Spleen (tissue), 11 donors: Measurements from ENCODE around the gene TGM1. TPM values are rescaled to one million over a fixed set of nuclear protein-coding genes. Genes with fewer than 3 reads are reported as not detected.

Experiments used
- DNase-seq: peaks from one replicate; pipeline ENCODE4 v3.0.0-alpha.2; 2020
- H3K27ac ChIP-seq, 8 donors: fragments of 200-600 bp; sonication (generic) in 7 of 8; 1 replicate in 4 of 8; 2 replicates in 4 of 8; pipeline versions ENCODE4 v1.5.0 to v1.8.0; 2016 to 2021; ENCODE audit warnings: inconsistent platforms in 4 of 8, mild to moderate bottlenecking in 4 of 8, moderate library complexity in 1 of 8
- H3K27me3 ChIP-seq, 7 donors: fragments of 200-600 bp; sonication (generic) in 6 of 7; replicated peaks in 1 of 7; 1 replicate in 4 of 7; 2 replicates in 3 of 7; pipeline versions ENCODE4 v1.5.0 to v1.8.0; 2016 to 2021; ENCODE audit warnings: inconsistent platforms in 3 of 7, mild to moderate bottlenecking in 1 of 7
- H3K36me3 ChIP-seq, 6 donors: fragments of 200-600 bp; sonication (generic) in 5 of 6; 1 replicate in 4 of 6; 2 replicates in 2 of 6; pipeline versions ENCODE4 v1.5.0 to v1.8.0; 2016 to 2021; ENCODE audit warnings: inconsistent platforms in 2 of 6
- H3K4me1 ChIP-seq, 6 donors: fragments of 200-600 bp; sonication (generic) in 5 of 6; 1 replicate in 3 of 6; 2 replicates in 3 of 6; pipeline versions ENCODE4 v1.5.0 to v1.8.0; 2016 to 2021; ENCODE audit warnings: inconsistent platforms in 3 of 6
- H3K4me3 ChIP-seq, 8 donors: fragments of 200-600 bp; sonication (generic) in 7 of 8; 1 replicate in 4 of 8; 2 replicates in 4 of 8; pipeline versions ENCODE4 v1.5.0 to v1.8.0; 2016 to 2021; ENCODE audit warnings: inconsistent platforms in 4 of 8, mild to moderate bottlenecking in 4 of 8, moderate library complexity in 2 of 8
- H3K9me3 ChIP-seq, 8 donors: fragments of 200-600 bp; sonication (generic) in 7 of 8; 1 replicate in 4 of 8; 2 replicates in 4 of 8; pipeline versions ENCODE4 v1.5.0 to v1.8.0; 2016 to 2021; ENCODE audit warnings: inconsistent platforms in 4 of 8
- POLR2A ChIP-seq, 3 donors: fragments of 450-650 bp; IDR thresholded peaks; one replicate each; pipeline ENCODE4 v1.5.1; 2017; ENCODE audit warnings: antibody characterized with exemption in 3 of 3, mild to moderate bottlenecking in 1 of 3
- POLR2AphosphoS5 ChIP-seq, 3 donors: sonication (generic); formaldehyde crosslinking; IDR thresholded peaks; one replicate each; pipeline ENCODE4 v1.5.1; 2017; ENCODE audit warnings: antibody characterized with exemption in 3 of 3
- WGBS, 5 donors: extraction: QIAGEN DNeasy Blood & Tissue Kit in 3 of 5; methylation state at CpG; one replicate each; pipeline versions ENCODE4 v1.1.5 to v1.1.7; 2013 to 2018; 5-methylcytosine and 5-hydroxymethylcytosine counted together
- intact Hi-C: fragments of 100-400 bp; cut with DNase I; formaldehyde crosslinking; loops from one replicate; pipeline ENCODE4 v1.15.0; 2023; ENCODE audit warnings: low total_unique reads
- polyA plus RNA-seq, 3 donors: library from polyadenylated mRNA; stranded (reverse); fragments of 200-250 nt; gene quantifications; one replicate each; pipeline ENCODE4 v1.2.1, GENCODE V29; 2013
- total RNA-seq, 7 donors: library from RNA; depleted of rRNA in 3 of 7; stranded (reverse); fragments of >200 nt in 3 of 7; fragmentation: NEBNext Ultra II Directional in 4 of 7; extraction: Animal tissue kit (Norgen Biotek cat#: 25700) in 4 of 7; gene quantifications; one replicate each; pipeline versions ENCODE4 v1.1.0 to v1.2.1, GENCODE V29; 2016 to 2021
- TF ChIP-seq, protein P1 (sequence below), 11 experiments: fragments of 200-600 bp in 7 of 11; fragments of 450-650 bp in 4 of 11; sonication (generic) in 4 of 11; IDR thresholded peaks in 8 of 11; conservative IDR thresholded peaks in 3 of 11; 1 replicate in 7 of 11; 2 replicates in 4 of 11; pipeline versions ENCODE4 v1.4.0 to v1.8.0; 2016 to 2021; ENCODE audit warnings: antibody characterized with exemption in 11 of 11, inconsistent platforms in 4 of 11, mild to moderate bottlenecking in 1 of 11
- donor health status: healthy with polysubstance abuse.
- donor health status: DM: no; HTN: no; CAD: no; lungs with moderate emphysema.
- donor health status: DM: no; HTN: no; CAD: no.
- donor health status: Bipolar disorder and iron deficiency.
- donor health status: healthy.
- donor health status: DM: no; HTN: no; CAD: no.
- donor health status: DM: yes; HTN: yes; CAD: no.

Gene TGM1
- total and polyA plus RNA-seq, 10 donors: 1.4 to 4.8 (median 2.7) TPM

GRCh38 chr14:24267516-24267915, 4.5 kb upstream of the TGM1 start:
- Histone ChIP-seq H3K36me3 (peaks cover 0 to 77% (median 43%) of the 10 kb centered on the region in 6 donors), H3K4me1 (peaks cover 4 to 29% (median 18%) of the 10 kb centered on the region in 6 donors), H3K9me3 (no peaks in the 10 kb centered on the region), H3K27me3 (no peaks in the 10 kb centered on the region), H3K27ac (no peak overlapping the region), H3K4me3 (no peak overlapping the region)
- intact Hi-C loops: no loop called here
- DNase-seq: no peak
- TF ChIP-seq POLR2AphosphoS5 (IDR thresholded peaks at IDR 0.05): no peak
- TF ChIP-seq, protein P1, sequence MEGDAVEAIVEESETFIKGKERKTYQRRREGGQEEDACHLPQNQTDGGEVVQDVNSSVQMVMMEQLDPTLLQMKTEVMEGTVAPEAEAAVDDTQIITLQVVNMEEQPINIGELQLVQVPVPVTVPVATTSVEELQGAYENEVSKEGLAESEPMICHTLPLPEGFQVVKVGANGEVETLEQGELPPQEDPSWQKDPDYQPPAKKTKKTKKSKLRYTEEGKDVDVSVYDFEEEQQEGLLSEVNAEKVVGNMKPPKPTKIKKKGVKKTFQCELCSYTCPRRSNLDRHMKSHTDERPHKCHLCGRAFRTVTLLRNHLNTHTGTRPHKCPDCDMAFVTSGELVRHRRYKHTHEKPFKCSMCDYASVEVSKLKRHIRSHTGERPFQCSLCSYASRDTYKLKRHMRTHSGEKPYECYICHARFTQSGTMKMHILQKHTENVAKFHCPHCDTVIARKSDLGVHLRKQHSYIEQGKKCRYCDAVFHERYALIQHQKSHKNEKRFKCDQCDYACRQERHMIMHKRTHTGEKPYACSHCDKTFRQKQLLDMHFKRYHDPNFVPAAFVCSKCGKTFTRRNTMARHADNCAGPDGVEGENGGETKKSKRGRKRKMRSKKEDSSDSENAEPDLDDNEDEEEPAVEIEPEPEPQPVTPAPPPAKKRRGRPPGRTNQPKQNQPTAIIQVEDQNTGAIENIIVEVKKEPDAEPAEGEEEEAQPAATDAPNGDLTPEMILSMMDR (IDR thresholded peaks at IDR 0.05 in 8 of 11, conservative IDR thresholded peaks at IDR 0.05 in 3 of 11): no peak
- no peak for TF ChIP-seq POLR2A (IDR thresholded peaks at IDR 0.05)
- 86 to 97% (median 95%) methylated on average over 8 to 9 of the region's 9 CpGs for WGBS, 5 donors

DNA sequence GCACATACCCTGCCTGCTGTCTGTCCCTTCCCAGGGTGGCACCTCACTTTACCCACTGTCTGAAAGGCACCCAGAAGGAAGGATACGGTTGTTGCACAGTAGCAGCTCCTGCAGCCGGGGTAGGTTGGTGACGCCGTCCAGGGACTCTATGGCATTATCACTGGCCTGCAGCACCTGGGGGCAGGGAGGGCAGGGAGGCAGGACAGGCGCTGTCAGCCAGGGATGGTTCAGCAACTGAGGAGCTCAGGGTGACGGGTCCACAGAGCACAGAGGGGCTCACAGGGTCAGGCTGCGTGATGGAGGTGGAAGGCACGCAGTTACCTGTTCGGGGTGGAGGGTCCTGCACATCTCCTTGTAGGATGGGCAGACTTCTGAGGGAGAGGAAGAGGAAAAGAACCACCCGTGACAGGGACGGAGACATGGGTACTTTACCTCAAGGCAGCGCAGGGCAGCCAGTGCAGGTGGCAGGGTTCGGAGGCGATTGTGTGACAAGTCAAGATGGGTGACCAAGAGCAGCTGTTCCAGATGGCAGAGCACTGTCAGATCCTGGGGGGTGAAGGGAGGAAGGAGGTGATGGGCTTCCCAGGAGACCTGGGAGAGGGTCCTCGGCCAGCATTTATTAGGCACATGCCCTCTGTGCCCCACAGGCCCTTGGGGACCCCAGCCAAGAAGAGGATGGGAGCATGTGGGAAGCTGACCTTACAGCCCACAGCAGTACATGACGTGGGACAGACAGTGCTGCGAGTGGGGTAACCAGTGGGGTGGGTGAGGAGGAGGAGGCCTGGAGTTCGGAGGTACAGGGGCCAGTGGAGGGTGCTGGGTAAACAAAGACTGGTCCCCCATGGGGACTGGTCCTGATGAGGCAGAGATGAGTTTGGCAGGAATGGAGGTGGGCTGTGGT, 3.6 kb upstream of the TGM1 start:
- peaks cover 4 to 20% (median 9%) of the 10 kb centered on the region in 6 donors for H3K4me1 ChIP-seq
- TF ChIP-seq, protein P1 (IDR thresholded peaks at IDR 0.05 in 8 of 11, conservative IDR thresholded peaks at IDR 0.05 in 3 of 11): no peak
- no peak for TF ChIP-seq POLR2AphosphoS5 (IDR thresholded peaks at IDR 0.05)
- 89 to 95% (median 91%) methylated on average over 16 to 18 of the region's 18 CpGs for WGBS, 5 donors
- DNase-seq: no peak
- no peaks in the 10 kb centered on the region for H3K9me3 ChIP-seq
- no peaks in the 10 kb centered on the region for H3K27me3 ChIP-seq
- intact Hi-C loops: no loop called here
- peaks cover 0 to 84% (median 43%) of the 10 kb centered on the region in 6 donors for H3K36me3 ChIP-seq
- H3K4me3 ChIP-seq: no peak overlapping the region
- peak overlapping the region in 1 of 8 donors; percentile 3 for H3K27ac ChIP-seq

- no peak for DNase-seq
- peaks cover 0 to 97% (median 41%) of the 10 kb centered on the region in 6 donors for H3K36me3 ChIP-seq
- H3K27me3 ChIP-seq: no peaks in the 10 kb centered on the region
- intact Hi-C loops: no loop called here
- no peak overlapping the region for H3K4me3 ChIP-seq
- H3K9me3 ChIP-seq: no peaks in the 10 kb centered on the region
- peaks cover 0 to 2% (median 0%) of the 10 kb centered on the region in 6 donors for H3K4me1 ChIP-seq
- H3K27ac ChIP-seq: no peak overlapping the region
- WGBS, 5 donors: 84 to 92% (median 91%) methylated on average over 5 to 6 of the region's 6 CpGs
- TF ChIP-seq POLR2A (IDR thresholded peaks at IDR 0.05): no peak
- TF ChIP-seq, protein P1 (IDR thresholded peaks at IDR 0.05 in 8 of 11, conservative IDR thresholded peaks at IDR 0.05 in 3 of 11): no peak
- no peak for TF ChIP-seq POLR2AphosphoS5 (IDR thresholded peaks at IDR 0.05)
Observed at GRCh38 chr14:24264298-24264697, 1.3 kb upstream of the TGM1 start.

- H3K36me3 ChIP-seq: peaks cover 0 to 97% (median 38%) of the 10 kb centered on the region in 6 donors
- H3K27ac ChIP-seq: no peak overlapping the region
- no peak overlapping the region for H3K4me3 ChIP-seq
- intact Hi-C loops: no loop called here
- no peaks in the 10 kb centered on the region for H3K4me1 ChIP-seq
- no peaks in the 10 kb centered on the region for H3K9me3 ChIP-seq
- TF ChIP-seq POLR2A (IDR thresholded peaks at IDR 0.05) (no peak), POLR2AphosphoS5 (IDR thresholded peaks at IDR 0.05) (no peak)
- TF ChIP-seq, protein P1 (IDR thresholded peaks at IDR 0.05 in 8 of 11, conservative IDR thresholded peaks at IDR 0.05 in 3 of 11): no peak
- DNase-seq: no peak
- no peaks in the 10 kb centered on the region for H3K27me3 ChIP-seq
- 81 to 96% (median 88%) methylated on average over 6 of the region's 6 CpGs for WGBS, 5 donors
Observed at GRCh38 chr14:24263848-24264247, 871 bp upstream of the TGM1 start.
